ENCODE results near the gene ADORA2B.
"Not testable (repeated sequence)": the region's sequence is repeated elsewhere in the genome, so short reads cannot be mapped to it uniquely, and the experiment has no call there.

The ADORA2B gene

GRCh38 chr17:15944759-15945526 is at the start of gene ADORA2B:
TSS of gene ADORA2B (plus strand) at chr17:15945130. CDS start at chr17:15945249, 119 bp downstream.
- Histone ChIP-seq H3K27me3 (ENCODE audit: control insufficient read depth, insufficient read depth, low read length) (peaks cover 46% of the 10 kb centered on the region), H3K27ac (ENCODE audit: low read length) (no peak within 1 kb of the TSS), H3K36me3 (ENCODE audit: control insufficient read depth, low read depth, low read length) (no peaks in the 10 kb centered on the region), H3K4me1 (ENCODE audit: control insufficient read depth, low read depth, low read length) (peaks cover 5% of the 10 kb centered on the region), H3K9ac (ENCODE audit: low read length) (peak within 1 kb of the TSS; percentile 41), H3K4me3 (ENCODE audit: low read length) (peak within 1 kb of the TSS; percentile 67), H3K9me3 (ENCODE audit: control insufficient read depth, low read depth, low read length) (no peaks in the 10 kb centered on the region)

DNA sequence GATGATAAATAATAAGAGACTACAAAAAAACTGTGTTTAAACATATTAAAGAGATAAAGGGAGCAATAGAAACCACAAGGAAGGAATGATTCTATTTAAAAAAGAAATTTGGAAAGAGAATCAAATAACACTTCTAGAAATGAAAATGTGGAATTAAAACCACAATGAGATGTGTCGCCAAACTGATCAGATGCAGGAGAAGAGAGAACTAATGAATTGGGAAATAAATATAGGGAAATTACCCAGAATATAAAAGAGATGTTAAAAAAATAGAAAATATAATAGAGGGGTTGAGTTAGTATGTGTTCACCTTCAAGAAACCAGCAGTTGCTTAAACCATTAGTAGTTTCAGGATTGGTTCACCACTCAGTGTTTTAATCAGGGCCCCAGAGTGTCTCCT is 48.7 kb upstream of the ADORA2B start:
- Histone ChIP-seq H3K4me1 (ENCODE audit: control insufficient read depth, low read depth, low read length) (peaks cover 4% of the 10 kb centered on the region), H3K9ac (ENCODE audit: low read length) (no peak overlapping the region), H3K27ac (ENCODE audit: low read length) (no peak overlapping the region), H3K27me3 (ENCODE audit: control insufficient read depth, insufficient read depth, low read length) (no peaks in the 10 kb centered on the region), H3K4me3 (ENCODE audit: low read length) (no peak overlapping the region), H3K9me3 (ENCODE audit: control insufficient read depth, low read depth, low read length) (no peaks in the 10 kb centered on the region), H3K36me3 (ENCODE audit: control insufficient read depth, low read depth, low read length) (no peaks in the 10 kb centered on the region)

DNA sequence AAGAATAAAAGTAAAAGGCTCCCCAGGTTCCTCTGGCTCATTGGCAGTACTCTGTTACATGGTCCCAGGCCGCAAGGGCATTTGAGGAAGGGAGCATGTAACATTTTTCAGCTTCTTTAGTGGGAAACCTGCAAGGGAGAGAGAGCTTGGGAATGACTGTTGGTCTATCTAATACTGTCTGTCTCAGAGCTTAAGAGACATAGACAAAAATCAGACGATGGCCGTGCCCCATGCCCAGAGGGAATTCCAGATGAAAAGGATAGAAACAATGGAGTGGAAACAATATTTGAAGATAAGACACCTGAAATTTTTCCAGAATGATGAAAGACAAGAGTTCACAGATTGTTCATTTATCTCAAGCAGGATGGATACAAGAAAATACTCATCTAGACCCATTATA is 48.1 kb upstream of the ADORA2B start:
- Histone ChIP-seq H3K36me3 (ENCODE audit: control insufficient read depth, low read depth, low read length) (no peaks in the 10 kb centered on the region), H3K27me3 (ENCODE audit: control insufficient read depth, insufficient read depth, low read length) (no peaks in the 10 kb centered on the region), H3K4me3 (ENCODE audit: low read length) (no peak overlapping the region), H3K27ac (ENCODE audit: low read length) (no peak overlapping the region), H3K9ac (ENCODE audit: low read length) (no peak overlapping the region), H3K9me3 (ENCODE audit: control insufficient read depth, low read depth, low read length) (no peaks in the 10 kb centered on the region), H3K4me1 (ENCODE audit: control insufficient read depth, low read depth, low read length) (peaks cover 4% of the 10 kb centered on the region)

- H3K9me3 ChIP-seq (ENCODE audit: control insufficient read depth, low read depth, low read length); H3K36me3 ChIP-seq (ENCODE audit: control insufficient read depth, low read depth, low read length); H3K4me3 ChIP-seq (ENCODE audit: low read length); H3K9ac ChIP-seq (ENCODE audit: low read length); H3K27ac ChIP-seq (ENCODE audit: low read length); H3K4me1 ChIP-seq (ENCODE audit: control insufficient read depth, low read depth, low read length); H3K27me3 ChIP-seq (ENCODE audit: control insufficient read depth, insufficient read depth, low read length): not testable (repeated sequence)
These were observed 45.3 kb upstream of the ADORA2B start for GRCh38 chr17:15899596-15899995.

DNA sequence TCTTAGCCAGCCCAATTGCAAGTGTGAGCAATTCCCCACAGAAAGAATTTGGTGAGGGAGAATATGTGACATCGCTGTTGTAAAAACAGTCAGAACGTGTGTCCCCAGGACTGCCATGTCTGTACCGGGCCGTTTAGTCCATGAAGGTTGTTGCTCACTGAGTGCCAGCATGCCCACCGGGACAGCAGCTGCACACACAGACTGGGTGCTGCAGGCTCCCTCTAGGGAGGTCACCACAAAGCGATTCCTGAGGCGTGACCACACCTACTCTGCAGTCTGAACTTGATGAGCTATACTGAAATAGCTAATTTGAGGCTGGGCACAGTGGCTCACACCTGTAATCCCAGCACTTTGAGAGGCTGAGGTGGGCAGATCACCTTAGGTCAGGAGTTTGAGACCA is 44.1 kb upstream of the ADORA2B start:
- Histone ChIP-seq H3K9me3 (ENCODE audit: control insufficient read depth, low read depth, low read length) (no peaks in the 10 kb centered on the region), H3K4me3 (ENCODE audit: low read length) (no peak overlapping the region), H3K4me1 (ENCODE audit: control insufficient read depth, low read depth, low read length) (no peaks in the 10 kb centered on the region), H3K36me3 (ENCODE audit: control insufficient read depth, low read depth, low read length) (no peaks in the 10 kb centered on the region), H3K9ac (ENCODE audit: low read length) (no peak overlapping the region), H3K27me3 (ENCODE audit: control insufficient read depth, insufficient read depth, low read length) (no peaks in the 10 kb centered on the region), H3K27ac (ENCODE audit: low read length) (no peak overlapping the region)

DNA sequence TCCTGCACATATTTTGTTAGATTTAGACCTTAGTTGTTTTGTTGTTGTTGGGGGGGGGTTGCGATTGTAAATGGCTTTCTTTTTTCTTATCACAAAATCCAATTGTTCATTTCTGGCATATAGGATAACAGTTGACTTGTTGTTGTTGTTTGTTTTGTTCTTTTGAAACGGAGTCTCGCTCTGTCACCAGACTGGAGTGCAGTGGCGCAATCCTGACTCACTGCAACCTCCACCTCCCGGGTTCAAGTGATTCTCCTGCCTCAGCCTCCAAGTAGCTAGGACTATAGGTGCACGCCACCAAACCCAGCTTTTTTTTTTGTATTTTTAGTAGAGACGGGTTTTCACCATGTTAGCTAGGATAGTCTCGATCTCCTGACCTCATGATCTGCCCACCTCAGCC is 39.7 kb upstream of the ADORA2B start:
- H3K9ac ChIP-seq (ENCODE audit: low read length); H3K9me3 ChIP-seq (ENCODE audit: control insufficient read depth, low read depth, low read length); H3K4me1 ChIP-seq (ENCODE audit: control insufficient read depth, low read depth, low read length); H3K27ac ChIP-seq (ENCODE audit: low read length); H3K4me3 ChIP-seq (ENCODE audit: low read length); H3K27me3 ChIP-seq (ENCODE audit: control insufficient read depth, insufficient read depth, low read length); H3K36me3 ChIP-seq (ENCODE audit: control insufficient read depth, low read depth, low read length): not testable (repeated sequence)

DNA sequence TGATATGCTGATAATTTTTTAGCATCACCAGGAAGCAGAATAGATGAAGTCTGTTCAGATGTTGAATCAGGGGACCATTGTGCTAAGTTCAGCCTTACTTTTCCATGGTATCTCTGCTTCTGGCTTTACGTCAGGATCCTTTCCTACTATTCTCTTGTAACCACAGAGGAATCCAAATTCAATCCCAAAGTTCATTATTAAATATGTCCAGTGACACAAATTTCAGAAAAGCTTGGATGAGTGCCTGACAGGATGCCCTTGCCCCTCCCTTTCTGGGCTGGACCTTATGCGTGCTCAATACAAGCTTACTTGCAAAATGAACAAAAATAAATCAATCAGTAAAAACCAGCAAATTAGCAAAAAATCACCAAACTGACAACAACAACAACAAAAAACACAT is 37.6 kb upstream of the ADORA2B start:
- no peaks in the 10 kb centered on the region for H3K9me3 ChIP-seq (ENCODE audit: control insufficient read depth, low read depth, low read length)
- no peak overlapping the region for H3K27ac ChIP-seq (ENCODE audit: low read length)
- no peak overlapping the region for H3K9ac ChIP-seq (ENCODE audit: low read length)
- H3K27me3 ChIP-seq (ENCODE audit: control insufficient read depth, insufficient read depth, low read length) = no peaks in the 10 kb centered on the region
- no peak overlapping the region for H3K4me3 ChIP-seq (ENCODE audit: low read length)
- H3K4me1 ChIP-seq (ENCODE audit: control insufficient read depth, low read depth, low read length) = peaks cover 5% of the 10 kb centered on the region
- no peaks in the 10 kb centered on the region for H3K36me3 ChIP-seq (ENCODE audit: control insufficient read depth, low read depth, low read length)

GRCh38 chr17:15908378-15908777 is 36.6 kb upstream of the ADORA2B start:
- Histone ChIP-seq H3K9me3 (ENCODE audit: control insufficient read depth, low read depth, low read length) (no peaks in the 10 kb centered on the region), H3K27me3 (ENCODE audit: control insufficient read depth, insufficient read depth, low read length) (no peaks in the 10 kb centered on the region), H3K9ac (ENCODE audit: low read length) (no peak overlapping the region)

DNA sequence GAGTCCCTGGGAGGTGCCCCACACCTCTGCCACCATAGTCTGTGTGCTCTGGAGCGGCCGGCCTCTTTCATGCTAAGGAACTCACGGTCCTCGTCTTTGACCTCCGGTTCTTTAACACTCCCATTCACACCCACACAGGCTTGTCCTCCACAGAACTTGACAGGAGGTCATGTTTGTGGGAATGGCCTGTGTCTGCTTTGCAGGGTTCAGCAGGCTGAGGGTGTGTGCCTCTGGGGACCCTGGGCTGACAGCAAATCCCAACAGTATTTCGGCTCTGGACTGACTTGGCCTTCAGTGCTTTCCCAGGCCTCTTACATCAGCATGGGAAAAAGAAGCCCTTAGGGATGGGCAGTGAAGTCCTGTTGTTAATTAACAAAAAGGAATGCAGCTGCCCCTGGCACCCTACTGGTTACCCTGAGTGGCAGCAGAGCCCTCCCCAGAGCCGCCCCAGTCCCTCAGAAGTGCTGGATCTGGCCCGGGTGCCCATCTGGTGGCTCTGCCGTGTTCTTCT is 35.4 kb upstream of the ADORA2B start:
- H3K27ac ChIP-seq (ENCODE audit: low read length) = no peak overlapping the region
- no peak overlapping the region for H3K9ac ChIP-seq (ENCODE audit: low read length)
- H3K9me3 ChIP-seq (ENCODE audit: control insufficient read depth, low read depth, low read length) = no peaks in the 10 kb centered on the region
- H3K36me3 ChIP-seq (ENCODE audit: control insufficient read depth, low read depth, low read length) = no peaks in the 10 kb centered on the region
- no peaks in the 10 kb centered on the region for H3K27me3 ChIP-seq (ENCODE audit: control insufficient read depth, insufficient read depth, low read length)
- H3K4me3 ChIP-seq (ENCODE audit: low read length) = no peak overlapping the region
- peaks cover 5% of the 10 kb centered on the region for H3K4me1 ChIP-seq (ENCODE audit: control insufficient read depth, low read depth, low read length)

More at GRCh38 chr17:15908378-15908777, 36.6 kb upstream of the ADORA2B start:
- Histone ChIP-seq H3K4me3 (ENCODE audit: low read length) (no peak overlapping the region), H3K4me1 (ENCODE audit: control insufficient read depth, low read depth, low read length) (peaks cover 5% of the 10 kb centered on the region), H3K27ac (ENCODE audit: low read length) (no peak overlapping the region), H3K36me3 (ENCODE audit: control insufficient read depth, low read depth, low read length) (no peaks in the 10 kb centered on the region)

GRCh38 chr17:15910791-15911190 is 34.1 kb upstream of the ADORA2B start:
- Histone ChIP-seq H3K27me3 (ENCODE audit: control insufficient read depth, insufficient read depth, low read length) (no peaks in the 10 kb centered on the region), H3K4me1 (ENCODE audit: control insufficient read depth, low read depth, low read length) (peaks cover 5% of the 10 kb centered on the region), H3K36me3 (ENCODE audit: control insufficient read depth, low read depth, low read length) (no peaks in the 10 kb centered on the region), H3K27ac (ENCODE audit: low read length) (no peak overlapping the region), H3K9ac (ENCODE audit: low read length) (no peak overlapping the region), H3K4me3 (ENCODE audit: low read length) (no peak overlapping the region), H3K9me3 (ENCODE audit: control insufficient read depth, low read depth, low read length) (no peaks in the 10 kb centered on the region)

GRCh38 chr17:15911701-15912100 is 33.2 kb upstream of the ADORA2B start:
- H3K27ac ChIP-seq (ENCODE audit: low read length); H3K4me1 ChIP-seq (ENCODE audit: control insufficient read depth, low read depth, low read length); H3K4me3 ChIP-seq (ENCODE audit: low read length); H3K9ac ChIP-seq (ENCODE audit: low read length); H3K27me3 ChIP-seq (ENCODE audit: control insufficient read depth, insufficient read depth, low read length); H3K9me3 ChIP-seq (ENCODE audit: control insufficient read depth, low read depth, low read length); H3K36me3 ChIP-seq (ENCODE audit: control insufficient read depth, low read depth, low read length): not testable (repeated sequence)

DNA sequence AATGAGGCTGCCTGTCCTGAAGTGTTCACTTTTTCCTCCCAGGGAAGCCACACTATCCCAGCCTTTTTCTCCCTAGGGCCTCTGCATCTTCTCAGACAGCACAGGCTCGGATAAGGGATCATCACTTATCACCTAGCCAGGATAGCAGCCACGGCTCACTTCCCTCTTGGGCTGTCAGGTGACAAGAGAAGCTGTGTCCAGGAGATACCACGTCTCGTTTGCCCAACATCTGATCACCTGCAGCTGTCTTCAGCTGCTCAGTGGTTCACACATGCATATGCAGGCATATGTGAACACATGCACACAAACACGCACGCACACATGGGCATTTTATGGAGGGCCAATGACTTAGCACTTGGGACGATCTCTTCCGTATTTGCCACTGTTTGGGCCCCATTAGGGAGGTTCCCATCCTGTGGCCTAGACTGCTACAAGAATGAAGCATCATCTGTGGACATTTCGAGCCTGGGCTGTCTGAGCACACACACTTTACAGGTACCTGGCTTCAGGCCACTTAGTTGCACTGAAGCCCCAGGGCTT is 32.4 kb upstream of the ADORA2B start:
- H3K27me3 ChIP-seq (ENCODE audit: control insufficient read depth, insufficient read depth, low read length) = no peaks in the 10 kb centered on the region
- no peaks in the 10 kb centered on the region for H3K36me3 ChIP-seq (ENCODE audit: control insufficient read depth, low read depth, low read length)
- no peaks in the 10 kb centered on the region for H3K9me3 ChIP-seq (ENCODE audit: control insufficient read depth, low read depth, low read length)
- no peak overlapping the region for H3K9ac ChIP-seq (ENCODE audit: low read length)
- H3K4me3 ChIP-seq (ENCODE audit: low read length) = no peak overlapping the region
- H3K27ac ChIP-seq (ENCODE audit: low read length) = no peak overlapping the region
- peaks cover 5% of the 10 kb centered on the region for H3K4me1 ChIP-seq (ENCODE audit: control insufficient read depth, low read depth, low read length)

Measured in iPS-18a (cell line).